NT2/D1 (cell line): ENCODE measurements around the gene GRAMD1B.

Experiments
- DNase-seq: peaks from one replicate; pipeline ENCODE4 v3.0.0-alpha.2; 2011; ENCODE audit warnings: low read depth, low spot score
- H3K27me3 ChIP-seq: 2 replicates; pipeline ENCODE4 v1.6.0; 2011; ENCODE audit warnings: mild to moderate bottlenecking; ENCODE audit not compliant: insufficient read length, insufficient read depth
- H3K36me3 ChIP-seq: 2 replicates; pipeline ENCODE4 v1.6.1; 2011; ENCODE audit warnings: mild to moderate bottlenecking, low read length, mixed read lengths; ENCODE audit not compliant: insufficient read depth, insufficient read length
- H3K4me1 ChIP-seq: 2 replicates; pipeline ENCODE4 v1.5.1; 2011; ENCODE audit not compliant: insufficient read depth, insufficient read length
- H3K4me3 ChIP-seq: 2 replicates; pipeline ENCODE4 v1.5.1; 2011; ENCODE audit warnings: low read depth; ENCODE audit not compliant: insufficient read length
- H3K9ac ChIP-seq: 2 replicates; pipeline ENCODE4 v1.6.0; 2011; ENCODE audit warnings: low read depth; ENCODE audit not compliant: insufficient read length
- H3K9me3 ChIP-seq: 2 replicates; pipeline ENCODE4 v1.5.1; 2011; ENCODE audit warnings: mild to moderate bottlenecking, low read length; ENCODE audit not compliant: insufficient read depth
- SUZ12 ChIP-seq: IDR thresholded peaks from 2 replicates; pipeline ENCODE4 v1.6.1; 2011; ENCODE audit not compliant: insufficient read length, insufficient read depth; ENCODE audit errors: extremely low read depth
- YY1 ChIP-seq: IDR thresholded peaks from 2 replicates; pipeline ENCODE4 v1.6.1; 2011; ENCODE audit not compliant: insufficient read length, insufficient read depth
- ZNF274 ChIP-seq: IDR thresholded peaks from 2 replicates; pipeline ENCODE4 v1.6.1; 2011; ENCODE audit warnings: mild to moderate bottlenecking, low read depth, low read length

GRAMD1B gene

DNA sequence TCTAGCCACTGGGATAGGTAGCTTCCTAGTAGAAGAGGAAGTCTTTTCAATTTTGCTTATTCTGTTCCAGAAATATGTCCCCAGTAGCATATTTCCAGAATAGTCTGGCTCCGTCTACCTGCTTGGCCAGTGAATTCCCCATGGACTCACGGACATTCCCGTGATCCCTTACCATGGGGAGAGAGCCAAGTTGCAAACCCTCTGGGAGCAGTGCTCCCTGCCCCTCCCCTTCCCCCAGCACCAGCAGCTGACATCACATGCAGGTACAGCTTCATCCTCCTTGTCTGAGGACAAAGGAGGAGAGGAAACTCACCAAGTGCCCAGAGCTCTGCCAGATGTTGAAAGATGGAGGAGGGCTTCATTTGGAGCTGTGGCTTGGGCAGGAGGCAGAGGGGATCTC is 61.2 kb downstream of the GRAMD1B start:
- Histone ChIP-seq H3K9ac (no peak overlapping the region), H3K27me3 (no peaks in the 10 kb centered on the region), H3K36me3 (no peaks in the 10 kb centered on the region), H3K9me3 (no peaks in the 10 kb centered on the region), H3K4me3 (no peak overlapping the region), H3K4me1 (peaks cover 9% of the 10 kb centered on the region)
- TF ChIP-seq ZNF274 (no peak), SUZ12 (no peak), YY1 (no peak)
- DNase-seq, result no peak

DNA sequence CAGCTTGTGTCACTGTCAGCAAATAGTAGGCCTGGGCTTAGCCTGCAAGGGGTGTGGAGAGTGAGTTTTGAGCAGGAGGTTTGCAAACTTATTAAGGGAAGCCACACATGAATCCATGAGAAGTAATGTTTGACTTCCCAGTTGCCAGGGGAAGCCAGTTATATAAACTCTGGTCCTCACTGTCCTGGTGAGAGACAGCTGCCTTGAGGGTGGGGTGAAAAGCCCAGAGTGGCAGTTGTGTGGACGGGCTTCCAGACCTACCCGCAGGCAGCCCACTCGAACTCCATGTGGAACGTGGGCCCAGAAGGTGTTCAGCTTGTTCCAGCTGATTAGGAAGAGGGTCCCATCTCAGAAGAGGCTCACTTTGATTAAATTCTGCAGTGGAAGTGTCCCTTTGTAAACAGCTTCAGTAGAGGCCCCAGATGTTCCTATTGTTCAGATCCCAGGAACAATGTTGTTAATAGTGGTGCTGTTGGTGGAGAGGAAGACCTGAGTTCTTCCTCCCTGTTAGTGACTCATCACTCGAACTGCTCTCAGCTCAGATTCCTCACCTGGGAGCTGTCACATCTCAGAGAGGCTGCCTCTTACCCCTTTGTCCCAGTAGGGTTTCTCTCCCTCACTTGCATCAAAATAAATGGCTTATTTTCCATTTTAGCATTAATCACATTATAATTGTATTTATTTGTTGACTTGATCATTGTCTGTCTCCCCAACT is 63.4 kb downstream of the GRAMD1B start:
- H3K27me3 ChIP-seq, result no peaks in the 10 kb centered on the region
- H3K4me3 ChIP-seq, result no peak overlapping the region
- DNase-seq, result no peak
- H3K4me1 ChIP-seq, result peaks cover 9% of the 10 kb centered on the region
- no peaks in the 10 kb centered on the region for H3K9me3 ChIP-seq
- H3K36me3 ChIP-seq, result no peaks in the 10 kb centered on the region
- TF ChIP-seq YY1, result no peak
- no peak for TF ChIP-seq ZNF274
- no peak for TF ChIP-seq SUZ12
- no peak overlapping the region for H3K9ac ChIP-seq

DNA sequence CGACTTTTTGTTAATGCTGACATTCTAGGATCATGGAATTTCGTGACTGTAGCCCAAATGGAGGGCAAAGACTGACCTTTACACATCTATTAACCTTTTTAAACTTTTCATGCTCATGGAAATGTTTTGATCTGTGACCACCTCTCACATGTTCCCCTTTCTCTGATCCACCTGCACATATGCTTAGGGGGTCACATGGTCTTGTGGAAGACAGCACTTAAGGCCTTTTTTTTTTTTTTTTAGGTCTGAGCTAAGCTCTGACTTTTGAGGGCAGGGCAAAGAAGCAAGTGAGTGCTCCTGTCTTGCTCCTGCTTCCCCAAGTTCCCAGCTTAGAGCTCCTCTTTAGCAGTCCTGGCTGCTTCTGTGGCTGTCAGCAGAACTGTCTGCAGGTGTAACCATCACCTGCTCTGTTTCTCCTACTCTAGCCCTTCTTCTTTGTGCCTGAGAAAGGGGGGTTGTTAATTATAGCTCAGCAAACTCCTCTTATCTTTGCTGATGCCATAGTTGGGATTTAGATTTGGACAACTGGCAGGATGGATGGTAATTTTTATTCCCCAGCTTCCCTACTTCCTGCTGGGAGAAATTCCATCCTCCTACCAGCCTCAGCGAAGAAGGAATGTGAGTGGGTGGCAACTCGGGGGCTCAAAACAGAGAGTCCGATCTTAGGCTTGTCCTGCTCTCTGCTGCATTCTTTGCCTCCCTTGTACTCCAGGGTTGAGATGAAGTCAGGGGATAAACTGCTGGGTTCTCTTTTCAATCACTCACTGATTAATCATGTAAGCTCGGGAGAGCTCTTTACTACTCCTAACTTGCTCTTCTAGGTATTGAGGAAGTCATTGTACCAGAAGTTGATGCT is 64.4 kb downstream of the GRAMD1B start:
- no peak for DNase-seq
- Histone ChIP-seq H3K9me3 (no peaks in the 10 kb centered on the region), H3K4me3 (no peak overlapping the region), H3K4me1 (peaks cover 9% of the 10 kb centered on the region), H3K36me3 (no peaks in the 10 kb centered on the region), H3K27me3 (no peaks in the 10 kb centered on the region), H3K9ac (no peak overlapping the region)
- TF ChIP-seq ZNF274 (no peak), SUZ12 (no peak), YY1 (no peak)

DNA sequence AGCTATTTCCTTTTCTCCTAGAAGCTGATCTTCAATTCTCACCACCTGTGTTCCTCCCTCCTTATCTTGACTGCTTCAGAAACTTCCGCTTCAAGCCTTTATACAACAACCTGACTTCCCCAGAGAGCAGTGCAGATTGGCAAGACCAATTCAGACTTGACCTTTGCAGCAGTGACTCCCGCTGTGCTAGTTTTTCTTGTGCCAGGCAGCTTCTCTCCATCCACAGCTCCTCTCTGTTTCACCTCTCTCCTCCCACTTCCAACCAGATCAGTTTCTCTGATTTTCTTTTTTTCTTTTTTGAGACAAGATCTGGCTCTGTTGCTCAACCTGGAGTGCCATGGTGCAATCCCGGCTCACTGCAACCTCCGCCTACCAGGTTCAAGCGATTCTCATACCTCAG is 74.3 kb downstream of the GRAMD1B start:
- Histone ChIP-seq H3K27me3 (no peaks in the 10 kb centered on the region), H3K4me1 (no peaks in the 10 kb centered on the region), H3K9me3 (no peaks in the 10 kb centered on the region), H3K36me3 (no peaks in the 10 kb centered on the region), H3K4me3 (no peak overlapping the region), H3K9ac (no peak overlapping the region)
- no peak for DNase-seq
- TF ChIP-seq SUZ12 (no peak), YY1 (no peak), ZNF274 (no peak)

DNA sequence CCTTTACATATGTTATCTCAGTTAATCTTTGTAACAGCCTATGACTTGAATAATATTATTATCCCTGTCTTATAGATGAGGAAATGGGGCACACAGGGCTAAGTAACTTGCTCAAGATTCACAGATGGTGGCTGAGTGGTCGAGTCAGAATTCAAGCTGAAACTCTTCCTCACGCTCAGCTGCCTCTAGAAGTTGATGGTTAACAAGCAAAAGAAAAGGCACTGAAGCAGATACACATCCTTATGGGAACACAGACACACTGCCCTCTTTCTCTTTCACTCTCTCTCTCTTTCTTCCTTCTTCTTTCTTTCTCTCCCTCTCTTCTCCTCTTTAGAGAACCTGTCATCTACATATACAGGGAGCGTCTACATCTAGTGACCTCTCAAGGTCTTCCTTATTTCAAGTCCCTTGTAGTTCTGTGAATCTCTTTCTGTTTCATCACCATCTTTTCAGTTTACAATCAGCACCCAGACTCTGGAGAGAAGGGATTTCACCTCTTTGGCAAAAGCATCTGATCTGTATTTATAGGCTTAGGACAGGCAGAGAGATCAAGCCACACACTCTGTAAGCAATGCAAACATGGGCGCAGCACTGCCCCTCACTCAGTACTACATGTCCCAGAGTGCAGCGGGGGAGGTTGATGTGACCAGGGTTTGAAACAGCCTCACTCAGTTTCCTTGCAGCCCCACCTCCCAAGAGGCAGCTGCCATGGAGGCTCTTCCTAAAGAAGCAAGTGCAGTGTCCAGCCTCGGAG is 75.7 kb downstream of the GRAMD1B start:
- Histone ChIP-seq H3K27me3 (no peaks in the 10 kb centered on the region), H3K4me3 (no peak overlapping the region), H3K9me3 (no peaks in the 10 kb centered on the region), H3K36me3 (no peaks in the 10 kb centered on the region), H3K9ac (no peak overlapping the region), H3K4me1 (peaks cover 7% of the 10 kb centered on the region)
- TF ChIP-seq YY1, result no peak
- no peak for TF ChIP-seq SUZ12
- TF ChIP-seq ZNF274, result no peak
- DNase-seq, result no peak

DNA sequence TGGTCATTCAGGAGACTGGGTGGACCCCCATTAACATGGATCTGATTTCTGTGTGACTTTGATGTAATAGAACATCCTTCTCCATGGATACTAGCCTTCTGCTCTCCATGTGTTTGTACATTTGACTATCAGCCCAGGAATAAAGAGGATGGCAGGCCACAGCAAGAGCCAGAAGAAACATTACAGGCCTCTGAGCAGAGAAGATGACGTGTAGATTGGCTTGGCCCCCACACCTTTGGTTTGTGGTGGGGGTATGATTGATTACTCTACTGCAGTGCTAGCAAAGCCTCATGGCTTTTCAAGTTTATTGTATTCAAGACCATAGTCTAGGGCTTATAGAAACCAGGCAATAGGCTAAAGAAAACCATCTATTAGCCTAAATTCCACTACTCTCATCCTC is 77.0 kb downstream of the GRAMD1B start:
- no peak overlapping the region for H3K9ac ChIP-seq
- DNase-seq, result no peak
- H3K27me3 ChIP-seq, result no peaks in the 10 kb centered on the region
- no peak for TF ChIP-seq ZNF274
- no peak for TF ChIP-seq SUZ12
- no peak overlapping the region for H3K4me3 ChIP-seq
- H3K9me3 ChIP-seq, result no peaks in the 10 kb centered on the region
- H3K4me1 ChIP-seq, result peaks cover 13% of the 10 kb centered on the region
- H3K36me3 ChIP-seq, result no peaks in the 10 kb centered on the region
